ENCODE measurements around the gene CEMIP. TPM values are rescaled to one million over a fixed set of nuclear protein-coding genes. Genes with fewer than 3 reads are reported as not detected.

Gene CEMIP
- total and polyA plus RNA-seq, 2 of the 13 experiments (the other 11 are each of a cell fraction or from before 2014, with no cell fraction given), result 4.3 to 28.5 TPM

GRCh38 chr15:80744826-80745225, 34.3 kb upstream of the CEMIP start:
- Histone ChIP-seq H3K27me3 (ENCODE audit: control insufficient read depth in 1 of 2, insufficient read depth in 2 of 2, low read length in 2 of 2) (no peaks in the 10 kb centered on the region), H3K79me2 (ENCODE audit: insufficient read depth, low read length) (peaks cover 2% of the 10 kb centered on the region), H3K9me3 (ENCODE audit: low read length) (no peaks in the 10 kb centered on the region), H3K4me3 (replicated peaks in 1 of 3; ENCODE audit: insufficient read depth in 1 of 3, low read depth in 2 of 3, low read length in 3 of 3) (no peak overlapping the region), H3K4me2 (ENCODE audit: low read depth, low read length) (no peak overlapping the region), H3K27ac (ENCODE audit: extremely low read length, insufficient read depth, low read length) (no peak overlapping the region), H3K9ac (ENCODE audit: insufficient read depth, low read depth, low read length) (no peak overlapping the region), H2AFZ (ENCODE audit: low read length) (no peak overlapping the region), H4K20me1 (ENCODE audit: insufficient read depth, low read length) (no peaks in the 10 kb centered on the region), H3K36me3 (replicated peaks in 1 of 2; ENCODE audit: control insufficient read depth in 1 of 2, insufficient read depth in 2 of 2, low read length in 2 of 2) (no peaks in the 10 kb centered on the region), H3K4me1 (ENCODE audit: insufficient read depth, low read length) (peaks cover 35% of the 10 kb centered on the region)
- WGBS (ENCODE audit: low lambda C conversion rate), result 74% methylated on average over 1 of the region's 1 CpG
- FAIRE-seq (no peak), DNase-seq (ENCODE audit: low spot score) (no peak), ATAC-seq (no peak)
- POLR2A ChIA-PET, result no interaction called here
- CTCF ChIA-PET (ENCODE audit: low intra/inter-chr PET ratio, low total read pairs), result no interaction called here
- intact Hi-C loops (cut with micrococcal nuclease; ENCODE audit: unreplicated experiment) (no loop called here), in situ Hi-C loops (cut with HindIII; ENCODE audit: extremely low pct_ligation_motif_present, low pct_unique_long_range_greater_than_20kb) (no loop called here)
- TF ChIP-seq CC2D1A (CRISPR knock-in tag; IDR thresholded peaks at IDR 0.05) (no peak), GPN1 (CRISPR knock-in tag; IDR thresholded peaks at IDR 0.05; ENCODE audit: borderline replicate concordance) (no peak)
- no TSS peak for BruUV-seq (replicated peaks)

- Histone ChIP-seq H4K20me1 (ENCODE audit: insufficient read depth, low read length) (no peaks in the 10 kb centered on the region), H3K4me1 (ENCODE audit: insufficient read depth, low read length) (peaks cover 35% of the 10 kb centered on the region), H3K27me3 (ENCODE audit: control insufficient read depth in 1 of 2, insufficient read depth in 2 of 2, low read length in 2 of 2) (no peaks in the 10 kb centered on the region), H3K79me2 (ENCODE audit: insufficient read depth, low read length) (peaks cover 2% of the 10 kb centered on the region), H3K4me2 (ENCODE audit: low read depth, low read length) (no peak overlapping the region), H3K27ac (ENCODE audit: extremely low read length, insufficient read depth, low read length) (no peak overlapping the region), H3K9me3 (ENCODE audit: low read length) (no peaks in the 10 kb centered on the region), H3K36me3 (replicated peaks in 1 of 2; ENCODE audit: control insufficient read depth in 1 of 2, insufficient read depth in 2 of 2, low read length in 2 of 2) (no peaks in the 10 kb centered on the region), H3K9ac (ENCODE audit: insufficient read depth, low read depth, low read length) (no peak overlapping the region), H3K4me3 (replicated peaks in 1 of 3; ENCODE audit: insufficient read depth in 1 of 3, low read depth in 2 of 3, low read length in 3 of 3) (no peak overlapping the region), H2AFZ (ENCODE audit: low read length) (no peak overlapping the region)
- FAIRE-seq, result no peak
- ChIA-PET POLR2A (no interaction called here), CTCF (ENCODE audit: low intra/inter-chr PET ratio, low total read pairs) (no interaction called here)
- no peak for DNase-seq (ENCODE audit: low spot score)
- ATAC-seq, result no peak
- intact Hi-C loops (cut with micrococcal nuclease; ENCODE audit: unreplicated experiment) (no loop called here), in situ Hi-C loops (cut with HindIII; ENCODE audit: extremely low pct_ligation_motif_present, low pct_unique_long_range_greater_than_20kb) (no loop called here)
- no peak for TF ChIP-seq BHLHE40 (IDR thresholded peaks at IDR 0.05; ENCODE audit: low read length)
- no peak for TF ChIP-seq NRL (CRISPR knock-in tag; IDR thresholded peaks at IDR 0.05; ENCODE audit: borderline replicate concordance)
- no peak for TF ChIP-seq CENPT (CRISPR knock-in tag; IDR thresholded peaks at IDR 0.05; ENCODE audit: low read depth)
- no peak for TF ChIP-seq ZNF510 (CRISPR knock-in tag; IDR thresholded peaks at IDR 0.05; ENCODE audit: low read depth)
- TF ChIP-seq RBM22 (optimal IDR thresholded peaks at IDR 0.05; ENCODE audit: low read length), result no peak
- no peak for TF ChIP-seq GATAD1 (CRISPR knock-in tag; IDR thresholded peaks at IDR 0.05)
- no peak for TF ChIP-seq ESRRA (CRISPR knock-in tag; IDR thresholded peaks at IDR 0.05; ENCODE audit: low read depth)
- TF ChIP-seq ZNF589 (CRISPR knock-in tag; conservative IDR thresholded peaks at IDR 0.05), result no peak
- whole genome bisulfite sequencing (ENCODE audit: low lambda C conversion rate), result 90% methylated on average over 1 of the region's 1 CpG
- no TSS peak for BruUV-seq (replicated peaks)
Observed at GRCh38 chr15:80745888-80746287, 33.3 kb upstream of the CEMIP start.
